Right lobe of liver (tissue), 6 donors: ENCODE data around the gene PC. TPM values are rescaled to one million over a fixed set of nuclear protein-coding genes. Genes with fewer than 3 reads are reported as not detected.
A peak's percentile ranks its signal among the peaks of the same experiment; 100 is the strongest.

Experiments
- ATAC-seq, 4 donors: fragments of 200-7000 bp; cut with Tn5 transposase; one replicate each; pipeline ENCODE4 v1.9.1; 2020; ENCODE audit warnings: mild to moderate bottlenecking in 4 of 4, moderate library complexity in 4 of 4
- DNase-seq, 3 donors: peaks; one replicate each; pipeline ENCODE4 v3.0.0-alpha.2; 2020
- H3K27ac ChIP-seq, 3 donors: fragments of 200-600 bp; one replicate each; pipeline ENCODE4 v1.8.0; 2022
- H3K27me3 ChIP-seq, 2 donors: fragments of 200-600 bp; one replicate each; pipeline ENCODE4 v1.8.0; 2022
- H3K36me3 ChIP-seq, 4 donors: fragments of 200-600 bp; sonication (generic) in 1 of 4; one replicate each; pipeline versions ENCODE4 v1.5.1 to v1.8.0; 2017 to 2022; ENCODE audit warnings: control low read depth in 1 of 4
- H3K4me1 ChIP-seq, 4 donors: fragments of 200-600 bp; sonication (generic) in 1 of 4; one replicate each; pipeline versions ENCODE4 v1.5.1 to v1.8.0; 2017 to 2022; ENCODE audit warnings: control low read depth in 1 of 4
- H3K4me3 ChIP-seq, 3 donors: fragments of 200-600 bp; one replicate each; pipeline ENCODE4 v1.8.0; 2022
- H3K9me3 ChIP-seq, 4 donors: fragments of 200-600 bp; sonication (generic) in 1 of 4; one replicate each; pipeline versions ENCODE4 v1.5.1 to v1.8.0; 2017 to 2022; ENCODE audit warnings: control low read depth in 1 of 4
- CTCF ChIP-seq, 4 donors: fragments of 200-600 bp in 3 of 4; fragments of 450-650 bp in 1 of 4; IDR thresholded peaks; one replicate each; pipeline versions ENCODE4 v1.5.1 to v1.8.0; 2016 to 2022; ENCODE audit warnings: antibody characterized with exemption in 4 of 4, mild to moderate bottlenecking in 2 of 4
- POLR2A ChIP-seq: fragments of 450-650 bp; IDR thresholded peaks from one replicate; pipeline ENCODE4 v1.6.1; 2017; ENCODE audit warnings: antibody characterized with exemption, mild to moderate bottlenecking
- WGBS: methylation state at CpG from one replicate; pipeline ENCODE4 v1.1.6; 2018; ENCODE audit warnings: low coverage, low lambda C conversion rate; ENCODE audit not compliant: insufficient coverage; ENCODE audit errors: missing lambda C conversion rate; 5-methylcytosine and 5-hydroxymethylcytosine counted together
- intact Hi-C, 2 donors: fragments of 100-400 bp; cut with DNase I; formaldehyde crosslinking; loops; one replicate each; pipeline versions ENCODE4 v1.11.2 to v1.14.1; 2022
- total RNA-seq, 6 experiments: library from RNA; depleted of rRNA in 2 of 6; stranded (reverse); fragments of >200 nt in 2 of 6; fragmentation: NEBNext Ultra II Directional in 3 of 6; extraction: Animal tissue kit (Norgen Biotek cat#: 25700) in 3 of 6; gene quantifications; one replicate each; pipeline versions ENCODE4 v1.1.0 to v1.2.4, GENCODE V29; 2016 to 2023
- donor health status: DM: no; HTN: yes; CAD: no.
- donor health status: DM: no; HTN: no; CAD: no.
- donor health status: DM: no; HTN: no; CAD: no.
- donor health status: DM: no; HTN: yes; CAD: no.
- donor health status: DM: no; HTN: yes; CAD: no.

PC gene
- total RNA-seq, 6 experiments from 2014 or later: 265 to 457 (median 317) TPM

DNA sequence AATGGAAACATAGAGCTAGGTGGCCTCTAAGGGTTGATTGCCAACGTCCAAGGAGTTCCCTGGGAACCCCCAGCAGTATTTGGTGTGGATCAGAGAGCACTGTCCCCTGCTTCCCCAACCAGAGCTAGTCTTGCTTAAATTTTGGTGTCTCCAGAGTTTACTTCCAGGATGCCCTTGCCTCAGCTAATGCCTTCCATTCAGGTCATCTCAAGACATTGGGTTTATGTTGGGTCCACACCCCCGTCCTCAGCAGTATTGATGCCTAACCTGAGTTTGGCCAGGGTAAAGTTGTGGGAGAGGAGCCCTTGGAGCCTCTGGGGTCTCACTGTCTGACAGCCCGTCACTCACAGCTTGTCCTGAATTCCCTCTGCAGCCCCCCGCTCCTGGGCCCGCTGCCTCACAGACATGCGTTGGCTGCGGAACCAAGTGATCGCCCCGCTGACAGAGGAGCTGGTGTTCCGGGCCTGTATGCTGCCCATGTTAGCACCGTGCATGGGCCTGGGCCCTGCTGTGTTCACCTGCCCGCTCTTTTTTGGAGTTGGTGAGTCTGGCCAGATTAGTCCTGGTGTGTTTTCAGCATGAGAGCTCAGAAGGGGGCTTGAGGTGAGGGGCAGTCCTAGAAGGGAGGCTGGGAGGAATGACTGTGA is 113.6 kb downstream of the PC start:
- H3K27ac ChIP-seq: peak overlapping the region in 2 of 3 donors; percentile 6 to 90
- 80% methylated on average over 1 of the region's 12 CpGs for WGBS
- H3K9me3 ChIP-seq: no peaks in the 10 kb centered on the region
- H3K4me3 ChIP-seq: peak overlapping the region in 1 of 3 donors; percentile 94
- H3K36me3 ChIP-seq: peaks cover 0 to 22% (median 10%) of the 10 kb centered on the region in 4 donors
- no peaks in the 10 kb centered on the region for H3K27me3 ChIP-seq
- no peak for TF ChIP-seq CTCF (IDR thresholded peaks at IDR 0.05)
- no peak for TF ChIP-seq POLR2A
- H3K4me1 ChIP-seq: peaks cover 0 to 27% (median 3%) of the 10 kb centered on the region in 4 donors
- intact Hi-C loops: no loop called here
- DNase-seq (peak; percentile 36 to 60 (median 53)), ATAC-seq (peak in 2 of 4 donors; percentile 1 to 2)

DNA sequence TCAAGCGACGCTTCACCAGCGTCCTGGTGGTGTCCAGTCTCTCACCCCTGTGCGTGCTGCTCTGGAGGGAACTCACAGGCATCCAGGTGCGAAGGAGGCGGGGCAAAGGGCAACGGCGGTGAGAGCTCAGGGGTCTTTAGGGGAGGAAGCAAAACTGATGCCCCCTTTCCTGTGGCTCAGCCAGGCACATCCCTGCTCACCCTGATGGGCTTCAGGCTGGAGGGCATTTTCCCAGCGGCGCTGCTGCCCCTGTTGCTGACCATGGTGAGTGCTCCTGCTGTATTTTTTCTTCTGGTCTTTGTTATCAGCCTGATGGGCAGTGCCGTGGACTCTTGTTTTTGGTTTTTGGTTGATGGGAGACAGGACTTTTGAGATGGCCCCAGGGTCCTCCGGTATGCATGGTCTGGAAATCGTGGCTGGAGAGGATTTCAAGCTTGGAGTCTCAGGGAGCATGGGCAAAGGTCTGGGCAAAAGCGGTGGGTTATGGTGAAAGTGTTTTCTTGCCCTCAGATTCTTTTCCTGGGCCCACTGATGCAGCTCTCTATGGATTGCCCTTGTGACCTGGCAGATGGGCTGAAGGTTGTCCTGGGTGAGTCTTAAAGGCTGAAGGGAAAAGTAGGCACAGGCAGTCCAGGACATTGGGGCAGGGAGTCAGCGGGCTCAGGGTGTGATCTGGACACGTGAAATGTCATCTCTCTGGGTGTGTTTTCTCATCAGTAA is 114.2 kb downstream of the PC start:
- intact Hi-C loops: no loop called here
- H3K27ac ChIP-seq: peak overlapping the region; percentile 77 to 98 (median 90)
- DNase-seq (peak in 1 of 3 donors; percentile 15), ATAC-seq (peak; percentile 3 to 15 (median 4))
- no peaks in the 10 kb centered on the region for H3K27me3 ChIP-seq
- peak overlapping the region; percentile 84 to 95 (median 94) for H3K4me3 ChIP-seq
- peaks cover 0 to 17% (median 8%) of the 10 kb centered on the region in 4 donors for H3K36me3 ChIP-seq
- H3K9me3 ChIP-seq: no peaks in the 10 kb centered on the region
- H3K4me1 ChIP-seq: peaks cover 0 to 27% (median 3%) of the 10 kb centered on the region in 4 donors
- TF ChIP-seq CTCF (IDR thresholded peaks at IDR 0.05) (no peak), POLR2A (no peak)
- 8% methylated on average over 12 of the region's 16 CpGs for WGBS

DNA sequence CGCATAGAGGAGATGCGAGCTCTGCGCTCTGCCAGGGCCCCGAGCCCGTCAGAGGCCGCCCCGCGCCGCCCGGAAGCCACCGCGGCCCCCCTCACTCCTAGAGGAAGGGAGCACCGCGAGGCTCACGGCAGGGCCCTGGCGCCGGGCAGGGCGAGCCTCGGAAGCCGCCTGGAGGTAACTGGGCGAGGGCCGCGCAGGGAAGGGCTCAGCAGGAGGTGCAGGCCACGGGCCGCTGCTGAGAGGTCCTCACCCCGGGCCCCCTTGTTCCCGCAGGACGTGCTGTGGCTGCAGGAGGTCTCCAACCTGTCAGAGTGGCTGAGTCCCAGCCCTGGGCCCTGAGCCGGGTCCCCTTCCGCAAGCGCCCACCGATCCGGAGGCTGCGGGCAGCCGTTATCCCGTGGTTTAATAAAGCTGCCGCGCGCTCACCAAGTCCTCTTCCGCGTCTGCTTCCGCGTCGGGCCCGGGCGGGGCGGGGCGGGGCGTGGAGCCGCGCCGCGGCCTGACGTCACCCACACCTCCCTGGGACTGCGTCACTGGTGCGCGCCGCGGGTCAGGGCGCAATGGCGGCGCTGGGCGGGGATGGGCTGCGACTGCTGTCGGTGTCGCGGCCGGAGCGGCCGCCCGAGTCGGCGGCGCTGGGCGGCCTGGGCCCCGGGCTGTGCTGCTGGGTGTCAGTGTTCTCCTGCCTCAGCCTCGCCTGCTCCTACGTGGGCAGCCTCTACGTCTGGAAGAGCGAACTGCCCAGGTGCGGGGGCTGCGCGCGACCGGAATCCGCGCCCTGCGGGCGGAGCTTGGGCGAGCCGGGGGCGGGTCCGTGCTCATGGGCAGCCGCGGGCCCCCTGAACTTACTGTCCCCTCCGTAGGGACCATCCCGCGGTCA is 115.0 kb downstream of the PC start, which contains the start of gene RCE1:
Gene RCE1, plus strand, starts transcription at position 546 of the 880 bp plus-strand sequence. Its CDS starts 15 bp downstream, at position 561.
- Histone ChIP-seq H3K4me1 (peaks cover 0 to 27% (median 3%) of the 10 kb centered on the region in 4 donors), H3K4me3 (peak within 1 kb of the TSS; percentile 84 to 95 (median 94)), H3K9me3 (no peaks in the 10 kb centered on the region), H3K27me3 (no peaks in the 10 kb centered on the region), H3K27ac (peak within 1 kb of the TSS; percentile 77 to 98 (median 90)), H3K36me3 (peaks cover 0 to 9% (median 4%) of the 10 kb centered on the region in 4 donors)
- ATAC-seq (peak; percentile 67 to 88 (median 80)), DNase-seq (peak; percentile 92 to 93 (median 93))
- 0% methylated on average over 2 of the region's 98 CpGs for WGBS
- TF ChIP-seq CTCF (IDR thresholded peaks at IDR 0.05) (no peak), POLR2A (peak; percentile 91)
- intact Hi-C loops: no loop called here

GRCh38 chr11:66842501-66842895 is 115.7 kb downstream of the PC start:
- TF ChIP-seq CTCF (IDR thresholded peaks at IDR 0.05) (no peak), POLR2A (no peak)
- intact Hi-C loops: no loop called here
- peaks cover 0 to 7% (median 1%) of the 10 kb centered on the region in 4 donors for H3K36me3 ChIP-seq
- no peak for DNase-seq
- ATAC-seq: peak in 2 of 4 donors; percentile 0 to 2
- H3K27ac ChIP-seq: peak overlapping the region; percentile 77 to 98 (median 90)
- peaks cover 0 to 27% (median 3%) of the 10 kb centered on the region in 4 donors for H3K4me1 ChIP-seq
- WGBS: no CpG with 5 or more reads among the region's 11 CpGs
- H3K27me3 ChIP-seq: no peaks in the 10 kb centered on the region
- H3K4me3 ChIP-seq: peak overlapping the region; percentile 84 to 95 (median 94)
- no peaks in the 10 kb centered on the region for H3K9me3 ChIP-seq
